GM23338 (cell line): ENCODE results near the gene SIRT6.

Source experiments
- EZH2 ChIP-seq: fragments of 200-600 bp; sonication (generic); IDR thresholded peaks from one replicate; pipeline ENCODE4 v1.8.0; 2017; ENCODE audit warnings: antibody characterized with exemption, mild to moderate bottlenecking, low read depth; ENCODE audit not compliant: unreplicated experiment
- EZH2phosphoT487 ChIP-seq: fragments of 200-600 bp; sonication (generic); IDR thresholded peaks from one replicate; pipeline ENCODE4 v1.8.1; 2018; ENCODE audit warnings: antibody characterized with exemption; ENCODE audit not compliant: unreplicated experiment
- POLR2AphosphoS5 ChIP-seq: IDR thresholded peaks from 2 replicates; pipeline ENCODE4 v1.6.1; 2016; ENCODE audit warnings: antibody characterized with exemption, low read depth
- TF ChIP-seq, protein P1 (sequence below), 2 experiments: fragments of 200-600 bp in 1 of 2; sonication (generic) in 1 of 2; conservative IDR thresholded peaks; 2 replicates each; pipeline versions ENCODE4 v1.5.1 to v1.6.1; 2016 to 2017; ENCODE audit warnings: antibody characterized with exemption in 2 of 2, low read depth in 2 of 2, mild to moderate bottlenecking in 2 of 2, moderate library complexity in 1 of 2
- TF ChIP-seq, protein P2 (sequence below): IDR thresholded peaks from one replicate; pipeline ENCODE4 v1.6.1; 2018; ENCODE audit warnings: antibody characterized with exemption; ENCODE audit not compliant: unreplicated experiment

DNA sequence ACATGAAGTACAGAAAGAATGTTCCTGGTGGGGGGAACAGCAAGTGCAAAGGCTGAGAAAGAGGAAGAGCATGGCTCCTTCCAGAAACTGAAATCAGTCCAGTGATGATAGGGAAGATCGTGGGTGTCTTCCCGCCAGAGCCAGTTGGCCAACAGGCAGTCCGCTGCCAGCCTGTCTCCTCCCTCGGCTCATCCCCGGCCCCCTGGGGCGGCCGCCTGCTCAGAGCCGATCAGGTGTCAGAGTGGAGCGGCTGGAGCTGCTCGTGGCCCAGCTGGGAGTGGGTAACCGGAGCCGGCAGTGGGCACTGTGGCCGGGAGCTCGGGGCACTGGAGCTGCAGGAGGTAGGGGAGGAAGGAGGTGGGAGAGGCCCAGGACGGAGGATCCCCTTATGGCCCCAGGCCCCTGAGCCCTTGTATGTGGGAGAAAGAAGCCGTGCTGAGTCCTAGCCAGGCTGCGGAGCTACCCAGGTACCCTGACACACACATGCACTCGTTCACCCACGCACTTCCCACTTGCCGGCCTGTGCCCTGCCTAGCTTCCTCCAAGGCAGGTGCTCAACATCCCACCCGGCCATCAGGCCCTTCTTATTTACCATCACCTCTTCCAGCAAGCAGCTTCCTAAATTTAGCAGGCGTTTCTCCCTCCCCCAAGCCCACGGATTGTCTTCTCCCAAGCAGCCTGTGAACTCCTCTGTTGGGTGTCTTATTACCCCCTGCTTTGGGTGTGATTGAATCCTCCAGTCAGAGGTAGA, 1.8 kb upstream of the SIRT6 start:
- TF ChIP-seq, protein P1, sequence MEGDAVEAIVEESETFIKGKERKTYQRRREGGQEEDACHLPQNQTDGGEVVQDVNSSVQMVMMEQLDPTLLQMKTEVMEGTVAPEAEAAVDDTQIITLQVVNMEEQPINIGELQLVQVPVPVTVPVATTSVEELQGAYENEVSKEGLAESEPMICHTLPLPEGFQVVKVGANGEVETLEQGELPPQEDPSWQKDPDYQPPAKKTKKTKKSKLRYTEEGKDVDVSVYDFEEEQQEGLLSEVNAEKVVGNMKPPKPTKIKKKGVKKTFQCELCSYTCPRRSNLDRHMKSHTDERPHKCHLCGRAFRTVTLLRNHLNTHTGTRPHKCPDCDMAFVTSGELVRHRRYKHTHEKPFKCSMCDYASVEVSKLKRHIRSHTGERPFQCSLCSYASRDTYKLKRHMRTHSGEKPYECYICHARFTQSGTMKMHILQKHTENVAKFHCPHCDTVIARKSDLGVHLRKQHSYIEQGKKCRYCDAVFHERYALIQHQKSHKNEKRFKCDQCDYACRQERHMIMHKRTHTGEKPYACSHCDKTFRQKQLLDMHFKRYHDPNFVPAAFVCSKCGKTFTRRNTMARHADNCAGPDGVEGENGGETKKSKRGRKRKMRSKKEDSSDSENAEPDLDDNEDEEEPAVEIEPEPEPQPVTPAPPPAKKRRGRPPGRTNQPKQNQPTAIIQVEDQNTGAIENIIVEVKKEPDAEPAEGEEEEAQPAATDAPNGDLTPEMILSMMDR (conservative IDR thresholded peaks at IDR 0.05; ENCODE audit: low read depth in 2 of 2) = no peak
- no peak for TF ChIP-seq EZH2
- no peak for TF ChIP-seq EZH2phosphoT487
- TF ChIP-seq, protein P2, sequence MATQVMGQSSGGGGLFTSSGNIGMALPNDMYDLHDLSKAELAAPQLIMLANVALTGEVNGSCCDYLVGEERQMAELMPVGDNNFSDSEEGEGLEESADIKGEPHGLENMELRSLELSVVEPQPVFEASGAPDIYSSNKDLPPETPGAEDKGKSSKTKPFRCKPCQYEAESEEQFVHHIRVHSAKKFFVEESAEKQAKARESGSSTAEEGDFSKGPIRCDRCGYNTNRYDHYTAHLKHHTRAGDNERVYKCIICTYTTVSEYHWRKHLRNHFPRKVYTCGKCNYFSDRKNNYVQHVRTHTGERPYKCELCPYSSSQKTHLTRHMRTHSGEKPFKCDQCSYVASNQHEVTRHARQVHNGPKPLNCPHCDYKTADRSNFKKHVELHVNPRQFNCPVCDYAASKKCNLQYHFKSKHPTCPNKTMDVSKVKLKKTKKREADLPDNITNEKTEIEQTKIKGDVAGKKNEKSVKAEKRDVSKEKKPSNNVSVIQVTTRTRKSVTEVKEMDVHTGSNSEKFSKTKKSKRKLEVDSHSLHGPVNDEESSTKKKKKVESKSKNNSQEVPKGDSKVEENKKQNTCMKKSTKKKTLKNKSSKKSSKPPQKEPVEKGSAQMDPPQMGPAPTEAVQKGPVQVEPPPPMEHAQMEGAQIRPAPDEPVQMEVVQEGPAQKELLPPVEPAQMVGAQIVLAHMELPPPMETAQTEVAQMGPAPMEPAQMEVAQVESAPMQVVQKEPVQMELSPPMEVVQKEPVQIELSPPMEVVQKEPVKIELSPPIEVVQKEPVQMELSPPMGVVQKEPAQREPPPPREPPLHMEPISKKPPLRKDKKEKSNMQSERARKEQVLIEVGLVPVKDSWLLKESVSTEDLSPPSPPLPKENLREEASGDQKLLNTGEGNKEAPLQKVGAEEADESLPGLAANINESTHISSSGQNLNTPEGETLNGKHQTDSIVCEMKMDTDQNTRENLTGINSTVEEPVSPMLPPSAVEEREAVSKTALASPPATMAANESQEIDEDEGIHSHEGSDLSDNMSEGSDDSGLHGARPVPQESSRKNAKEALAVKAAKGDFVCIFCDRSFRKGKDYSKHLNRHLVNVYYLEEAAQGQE = no peak
- no peak for TF ChIP-seq POLR2AphosphoS5
